Retinal pigment epithelial cell (primary cell): ENCODE data around the gene SYNE3.

Source experiments
- DNase-seq: peaks from one replicate; pipeline ENCODE4 v3.0.0-alpha.2; 2010; ENCODE audit warnings: low read depth
- H3K4me3 ChIP-seq: 2 replicates; pipeline ENCODE4 v1.5.1; 2011; ENCODE audit warnings: mild to moderate bottlenecking, low read length, control low read depth, moderate library complexity
- CTCF ChIP-seq: conservative IDR thresholded peaks from 2 replicates; pipeline ENCODE4 v1.5.1; 2011; ENCODE audit warnings: low read depth, low read length, control low read depth, inconsistent platforms

The SYNE3 gene

GRCh38 chr14:95547626-95548327, 31.3 kb upstream of the SYNE3 start:
- H3K4me3 ChIP-seq: no peak overlapping the region
- DNase-seq: peak; percentile 92
- TF ChIP-seq CTCF: no peak

- no peak overlapping the region for H3K4me3 ChIP-seq
- no peak for TF ChIP-seq CTCF
- DNase-seq: no peak
These were observed 30.8 kb upstream of the SYNE3 start for GRCh38 chr14:95547272-95547625.

- no peak for TF ChIP-seq CTCF
- DNase-seq: peak; percentile 88
- H3K4me3 ChIP-seq: no peak overlapping the region
These were observed 29.2 kb upstream of the SYNE3 start for GRCh38 chr14:95545515-95546168.

- no peak for DNase-seq
- no peak for TF ChIP-seq CTCF
- no peak overlapping the region for H3K4me3 ChIP-seq
These were observed 28.1 kb upstream of the SYNE3 start for GRCh38 chr14:95544588-95544987.

GRCh38 chr14:95543021-95543420, 26.6 kb upstream of the SYNE3 start:
- H3K4me3 ChIP-seq: no peak overlapping the region
- DNase-seq: no peak
- TF ChIP-seq CTCF: no peak

GRCh38 chr14:95541932-95542930, 25.8 kb upstream of the SYNE3 start:
- no peak overlapping the region for H3K4me3 ChIP-seq
- TF ChIP-seq CTCF: no peak
- DNase-seq: no peak
